ENCODE results near the gene PRSS35.
"Not testable (repeated sequence)": the region's sequence is repeated elsewhere in the genome, so short reads cannot be mapped to it uniquely, and the experiment has no call there.

PRSS35 gene

DNA sequence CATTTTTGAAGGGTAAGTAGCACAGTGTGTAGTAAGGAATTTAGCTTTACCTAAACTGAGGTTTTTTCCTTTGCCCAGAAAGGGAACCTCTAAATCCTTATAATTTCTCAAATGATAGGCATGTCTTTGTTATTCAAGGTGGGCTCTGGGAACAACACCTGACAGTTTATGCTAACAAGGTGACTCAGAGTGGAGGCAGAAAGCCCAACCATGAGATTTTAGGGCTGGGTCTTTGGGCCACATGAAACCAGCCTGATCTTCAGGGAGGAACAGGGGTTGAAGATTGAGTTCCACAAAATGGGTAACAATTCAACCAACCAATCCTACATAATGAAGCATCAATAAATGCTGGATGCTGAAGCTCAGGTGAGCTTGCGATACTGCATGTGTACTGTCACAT lies 46.6 kb downstream of the PRSS35 start:
- Histone ChIP-seq H3K9me3 (ENCODE audit: control insufficient read depth in 2 of 2, low read length in 2 of 2) (peaks cover 0 to 2% of the 10 kb centered on the region in 2 donors), H3K9ac (ENCODE audit: low read length in 2 of 2) (no peak overlapping the region), H3K27ac (ENCODE audit: low read length) (no peak overlapping the region), H3K36me3 (ENCODE audit: control insufficient read depth in 2 of 2, insufficient read depth in 2 of 2, low read length in 2 of 2) (no peaks in the 10 kb centered on the region), H3K4me1 (ENCODE audit: control insufficient read depth, insufficient read depth, low read length) (no peaks in the 10 kb centered on the region), H3K27me3 (ENCODE audit: control insufficient read depth in 1 of 2, insufficient read depth in 2 of 2, low read length in 2 of 2) (no peaks in the 10 kb centered on the region), H3K4me3 (ENCODE audit: low read length in 2 of 2) (no peak overlapping the region)

DNA sequence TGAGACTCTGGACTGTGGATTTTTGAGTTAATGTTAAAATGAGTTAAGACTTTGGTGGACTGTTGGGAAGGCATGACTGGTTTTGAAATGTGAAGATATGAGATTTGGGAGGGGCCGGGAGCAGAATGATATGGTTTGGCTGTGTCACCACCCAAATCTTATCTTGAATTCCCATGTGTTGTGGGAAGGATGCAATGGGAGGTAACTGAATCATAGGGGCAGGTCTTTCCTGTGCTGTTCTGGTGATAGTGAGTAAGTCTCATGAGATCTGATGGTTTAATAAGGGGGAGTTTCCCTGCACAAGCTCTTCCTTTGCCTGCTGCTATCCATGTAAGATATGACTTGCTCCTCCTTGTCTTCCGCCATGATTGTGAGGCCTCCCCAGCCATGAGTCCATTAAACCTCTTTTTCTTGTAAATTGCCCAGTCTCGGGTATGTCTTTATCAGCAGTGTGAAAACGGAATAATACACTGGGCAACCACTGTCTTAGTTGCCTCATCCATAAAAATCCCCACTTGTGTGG lies 59.4 kb downstream of the PRSS35 start:
- not testable (repeated sequence) for H3K9me3 ChIP-seq (ENCODE audit: control insufficient read depth in 2 of 2, low read length in 2 of 2); H3K27ac ChIP-seq (ENCODE audit: low read length); H3K4me3 ChIP-seq (ENCODE audit: low read length in 2 of 2); H3K9ac ChIP-seq (ENCODE audit: low read length in 2 of 2); H3K36me3 ChIP-seq (ENCODE audit: control insufficient read depth in 2 of 2, insufficient read depth in 2 of 2, low read length in 2 of 2); H3K4me1 ChIP-seq (ENCODE audit: control insufficient read depth, insufficient read depth, low read length); H3K27me3 ChIP-seq (ENCODE audit: control insufficient read depth in 1 of 2, insufficient read depth in 2 of 2, low read length in 2 of 2)

DNA sequence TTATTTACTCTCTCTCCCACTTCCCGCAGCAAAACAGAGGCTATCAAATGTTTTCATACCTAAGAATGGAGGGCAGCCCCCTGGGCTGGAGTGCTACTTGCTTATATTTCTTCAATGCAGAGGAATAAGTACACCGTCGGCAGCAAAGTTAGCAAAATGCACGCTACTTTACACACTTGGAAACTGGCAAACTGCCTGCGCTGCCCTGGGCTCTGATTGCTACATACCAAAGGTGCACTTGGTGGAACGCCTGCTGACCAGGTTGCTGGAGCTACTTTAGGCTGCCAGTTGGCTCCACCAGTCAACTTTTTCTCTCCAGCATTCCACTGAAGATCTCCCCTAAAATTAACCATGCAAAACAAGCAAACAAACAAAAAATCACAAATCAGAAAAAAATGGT lies 62.4 kb downstream of the PRSS35 start:
- Histone ChIP-seq H3K9ac (ENCODE audit: low read length in 2 of 2) (no peak overlapping the region), H3K27ac (ENCODE audit: low read length) (no peak overlapping the region), H3K4me1 (ENCODE audit: control insufficient read depth, insufficient read depth, low read length) (no peaks in the 10 kb centered on the region)

More for the DNA sequence above, 62.4 kb downstream of the PRSS35 start:
- no peaks in the 10 kb centered on the region for H3K9me3 ChIP-seq (ENCODE audit: control insufficient read depth in 2 of 2, low read length in 2 of 2)
- H3K36me3 ChIP-seq (ENCODE audit: control insufficient read depth in 2 of 2, insufficient read depth in 2 of 2, low read length in 2 of 2), result no peaks in the 10 kb centered on the region
- H3K4me3 ChIP-seq (ENCODE audit: low read length in 2 of 2), result no peak overlapping the region
- no peaks in the 10 kb centered on the region for H3K27me3 ChIP-seq (ENCODE audit: control insufficient read depth in 1 of 2, insufficient read depth in 2 of 2, low read length in 2 of 2)

All from stomach smooth muscle (tissue), 2 donors.